ENCODE results near the gene TRAPPC12.

Gene TRAPPC12

DNA sequence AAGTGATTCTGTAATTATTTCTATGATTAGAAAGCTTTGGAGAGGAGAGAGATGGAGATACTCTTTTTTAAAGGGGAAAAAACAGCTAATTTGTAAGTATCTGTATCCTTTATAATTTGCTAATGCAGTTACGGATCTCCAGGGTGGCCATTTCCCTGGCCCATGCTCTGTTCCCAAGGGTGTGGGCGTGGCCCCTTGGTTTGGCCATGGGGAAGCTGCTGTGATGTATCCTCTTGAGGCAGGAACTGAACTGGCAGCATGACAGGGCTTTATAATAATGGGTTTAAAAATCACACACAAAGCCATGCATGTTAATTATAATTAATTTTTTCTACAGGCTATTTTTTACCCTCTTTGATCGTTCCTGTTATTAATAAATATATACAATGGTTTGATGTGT is 27.0 kb downstream of the TRAPPC12 start:
- Histone ChIP-seq H3K4me1 (ENCODE audit: control insufficient read depth, insufficient read depth, low read length) (no peaks in the 10 kb centered on the region), H3K4me3 (ENCODE audit: low read depth, low read length) (no peak overlapping the region), H3K27ac (ENCODE audit: low read depth, low read length) (no peak overlapping the region), H3K9ac (ENCODE audit: low read length) (no peak overlapping the region), H3K9me3 (ENCODE audit: control insufficient read depth, insufficient read depth, low read depth, low read length) (no peaks in the 10 kb centered on the region), H3K36me3 (ENCODE audit: control insufficient read depth, insufficient read depth, low read length) (peaks cover 23% of the 10 kb centered on the region), H3K27me3 (ENCODE audit: control insufficient read depth, insufficient read depth, low read length) (no peaks in the 10 kb centered on the region)

DNA sequence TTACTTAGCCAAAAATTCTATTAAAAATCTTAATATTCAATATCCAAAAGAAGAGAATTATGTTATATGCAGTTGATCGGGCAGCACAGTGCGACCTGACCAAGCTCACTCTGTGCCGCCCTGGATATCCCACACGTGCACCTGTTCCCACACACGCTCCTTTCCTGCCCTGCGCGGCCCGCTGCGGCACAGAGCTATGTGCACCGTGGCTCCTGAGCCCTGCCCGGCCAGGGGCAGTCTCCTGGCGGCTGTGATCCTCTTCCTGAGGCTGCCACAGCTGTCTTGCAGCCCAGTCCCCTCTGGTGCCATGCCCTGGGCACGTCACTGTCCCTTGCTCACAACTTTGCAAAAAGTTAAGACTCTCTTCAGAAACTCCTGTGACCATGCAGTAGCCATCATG is 29.3 kb downstream of the TRAPPC12 start:
- Histone ChIP-seq H3K4me1 (ENCODE audit: control insufficient read depth, insufficient read depth, low read length) (no peaks in the 10 kb centered on the region), H3K36me3 (ENCODE audit: control insufficient read depth, insufficient read depth, low read length) (peaks cover 10% of the 10 kb centered on the region), H3K9me3 (ENCODE audit: control insufficient read depth, insufficient read depth, low read depth, low read length) (no peaks in the 10 kb centered on the region), H3K27me3 (ENCODE audit: control insufficient read depth, insufficient read depth, low read length) (no peaks in the 10 kb centered on the region), H3K4me3 (ENCODE audit: low read depth, low read length) (no peak overlapping the region), H3K27ac (ENCODE audit: low read depth, low read length) (no peak overlapping the region), H3K9ac (ENCODE audit: low read length) (no peak overlapping the region)

DNA sequence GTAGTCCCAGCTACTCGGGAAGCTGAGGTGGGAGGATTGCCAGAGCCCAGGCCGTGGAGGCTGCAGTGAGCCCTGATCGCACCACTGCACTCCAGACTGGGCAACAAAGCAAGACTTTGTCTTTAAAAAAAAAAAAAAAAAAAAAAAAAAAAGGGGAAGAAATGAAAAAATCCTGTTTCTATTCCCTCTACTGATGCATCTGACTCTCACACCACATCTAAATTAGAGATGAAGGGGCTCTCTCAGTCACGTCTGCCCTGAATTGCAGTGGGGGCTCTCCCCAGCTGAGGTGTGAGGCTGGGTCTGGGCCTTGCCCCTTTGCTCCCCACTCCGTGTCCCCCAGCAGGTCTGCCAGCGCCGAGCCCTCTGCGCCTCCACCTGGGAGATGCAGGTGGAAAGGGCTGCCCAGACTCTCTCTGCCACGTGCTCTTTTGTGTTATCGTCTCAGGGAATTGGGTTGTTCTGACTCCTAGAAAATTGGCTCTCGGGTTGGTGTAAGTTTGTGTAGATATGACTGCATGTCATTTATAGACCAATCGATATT is 30.2 kb downstream of the TRAPPC12 start:
- H3K4me1 ChIP-seq (ENCODE audit: control insufficient read depth, insufficient read depth, low read length): no peaks in the 10 kb centered on the region
- H3K9ac ChIP-seq (ENCODE audit: low read length): no peak overlapping the region
- H3K27ac ChIP-seq (ENCODE audit: low read depth, low read length): no peak overlapping the region
- peaks cover 13% of the 10 kb centered on the region for H3K36me3 ChIP-seq (ENCODE audit: control insufficient read depth, insufficient read depth, low read length)
- no peaks in the 10 kb centered on the region for H3K27me3 ChIP-seq (ENCODE audit: control insufficient read depth, insufficient read depth, low read length)
- no peaks in the 10 kb centered on the region for H3K9me3 ChIP-seq (ENCODE audit: control insufficient read depth, insufficient read depth, low read depth, low read length)
- no peak overlapping the region for H3K4me3 ChIP-seq (ENCODE audit: low read depth, low read length)

DNA sequence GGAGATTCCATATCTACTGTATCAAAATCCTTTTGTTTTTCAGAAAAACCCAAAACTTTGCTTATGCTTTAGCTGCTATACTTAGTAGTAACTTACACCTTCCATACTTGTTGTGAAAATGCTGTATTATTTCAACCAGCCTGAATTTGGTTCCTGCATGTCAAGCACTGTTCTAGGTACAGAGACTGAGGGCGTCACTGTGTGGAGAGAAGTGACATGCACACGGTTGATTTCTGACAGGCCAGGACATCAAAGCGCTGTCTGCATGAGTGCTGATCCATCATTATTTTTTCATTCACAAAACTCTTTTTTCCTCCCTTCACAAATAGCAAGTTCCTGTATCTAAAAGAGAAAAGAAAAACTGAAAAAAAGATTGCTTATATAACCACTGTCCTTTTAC is 31.6 kb downstream of the TRAPPC12 start:
- H3K36me3 ChIP-seq (ENCODE audit: control insufficient read depth, insufficient read depth, low read length): peaks cover 15% of the 10 kb centered on the region
- H3K9me3 ChIP-seq (ENCODE audit: control insufficient read depth, insufficient read depth, low read depth, low read length): no peaks in the 10 kb centered on the region
- H3K27ac ChIP-seq (ENCODE audit: low read depth, low read length): no peak overlapping the region
- H3K4me1 ChIP-seq (ENCODE audit: control insufficient read depth, insufficient read depth, low read length): no peaks in the 10 kb centered on the region
- H3K4me3 ChIP-seq (ENCODE audit: low read depth, low read length): no peak overlapping the region
- H3K9ac ChIP-seq (ENCODE audit: low read length): no peak overlapping the region
- no peaks in the 10 kb centered on the region for H3K27me3 ChIP-seq (ENCODE audit: control insufficient read depth, insufficient read depth, low read length)

DNA sequence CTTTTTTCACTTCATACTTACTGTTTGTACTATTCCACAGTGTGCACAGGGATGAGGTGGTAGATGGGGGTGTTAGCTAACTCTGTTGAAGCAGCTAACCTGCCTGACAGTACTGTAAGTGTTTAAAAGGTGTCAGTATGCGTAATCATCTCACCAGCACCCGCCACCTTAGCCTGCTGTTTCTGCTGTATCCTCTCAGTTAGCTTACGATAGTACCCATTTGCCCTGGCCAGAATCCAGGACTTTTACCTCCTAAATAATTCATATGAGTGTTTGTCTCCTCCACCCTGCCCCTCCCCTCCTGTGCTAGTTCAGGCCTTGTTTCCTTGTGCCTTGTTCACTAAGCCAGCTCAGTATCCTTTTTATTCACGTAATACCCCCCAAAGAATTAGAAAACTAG is 34.2 kb downstream of the TRAPPC12 start:
- H3K4me1 ChIP-seq (ENCODE audit: control insufficient read depth, insufficient read depth, low read length): no peaks in the 10 kb centered on the region
- H3K9ac ChIP-seq (ENCODE audit: low read length): no peak overlapping the region
- H3K27ac ChIP-seq (ENCODE audit: low read depth, low read length): no peak overlapping the region
- no peaks in the 10 kb centered on the region for H3K27me3 ChIP-seq (ENCODE audit: control insufficient read depth, insufficient read depth, low read length)
- no peak overlapping the region for H3K4me3 ChIP-seq (ENCODE audit: low read depth, low read length)
- H3K9me3 ChIP-seq (ENCODE audit: control insufficient read depth, insufficient read depth, low read depth, low read length): no peaks in the 10 kb centered on the region
- peaks cover 15% of the 10 kb centered on the region for H3K36me3 ChIP-seq (ENCODE audit: control insufficient read depth, insufficient read depth, low read length)

DNA sequence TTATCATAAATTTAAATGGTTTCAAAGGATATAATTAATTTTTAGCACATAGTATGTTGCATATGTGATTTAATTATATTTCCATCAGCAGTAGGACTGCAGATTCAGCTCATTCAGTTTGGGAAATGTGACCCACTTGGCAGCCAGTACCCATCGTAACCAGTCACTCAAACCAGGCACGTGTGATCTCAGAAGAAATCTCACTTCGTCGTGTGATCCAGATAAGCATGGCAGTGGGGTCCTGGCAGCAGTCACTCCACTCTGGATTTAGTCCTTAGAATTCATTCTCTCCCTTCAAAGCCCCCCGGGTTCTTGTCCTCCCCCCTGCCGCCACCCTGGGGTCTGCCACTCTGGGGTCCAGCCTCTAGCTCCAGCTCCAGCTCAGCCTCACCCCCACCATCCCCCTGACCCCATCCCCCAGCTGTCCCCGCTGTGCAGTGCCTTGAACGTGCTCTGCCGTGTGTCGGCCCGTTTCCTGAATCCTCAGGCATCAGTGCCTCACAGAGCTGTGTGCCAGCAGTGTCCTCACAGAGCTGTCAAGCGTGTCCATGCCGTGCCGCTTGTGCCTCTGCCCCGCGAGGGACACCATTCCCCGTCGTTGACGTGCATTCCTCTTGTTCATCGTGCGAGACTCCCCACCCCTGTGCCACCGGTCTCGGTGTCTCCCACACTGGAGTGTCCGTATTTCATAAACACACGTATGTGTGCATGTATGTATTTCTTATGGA is 34.8 kb downstream of the TRAPPC12 start:
- Histone ChIP-seq H3K9me3 (ENCODE audit: control insufficient read depth, insufficient read depth, low read depth, low read length) (no peaks in the 10 kb centered on the region), H3K4me1 (ENCODE audit: control insufficient read depth, insufficient read depth, low read length) (no peaks in the 10 kb centered on the region), H3K36me3 (ENCODE audit: control insufficient read depth, insufficient read depth, low read length) (peaks cover 16% of the 10 kb centered on the region), H3K27ac (ENCODE audit: low read depth, low read length) (no peak overlapping the region), H3K9ac (ENCODE audit: low read length) (no peak overlapping the region), H3K27me3 (ENCODE audit: control insufficient read depth, insufficient read depth, low read length) (no peaks in the 10 kb centered on the region), H3K4me3 (ENCODE audit: low read depth, low read length) (no peak overlapping the region)

DNA sequence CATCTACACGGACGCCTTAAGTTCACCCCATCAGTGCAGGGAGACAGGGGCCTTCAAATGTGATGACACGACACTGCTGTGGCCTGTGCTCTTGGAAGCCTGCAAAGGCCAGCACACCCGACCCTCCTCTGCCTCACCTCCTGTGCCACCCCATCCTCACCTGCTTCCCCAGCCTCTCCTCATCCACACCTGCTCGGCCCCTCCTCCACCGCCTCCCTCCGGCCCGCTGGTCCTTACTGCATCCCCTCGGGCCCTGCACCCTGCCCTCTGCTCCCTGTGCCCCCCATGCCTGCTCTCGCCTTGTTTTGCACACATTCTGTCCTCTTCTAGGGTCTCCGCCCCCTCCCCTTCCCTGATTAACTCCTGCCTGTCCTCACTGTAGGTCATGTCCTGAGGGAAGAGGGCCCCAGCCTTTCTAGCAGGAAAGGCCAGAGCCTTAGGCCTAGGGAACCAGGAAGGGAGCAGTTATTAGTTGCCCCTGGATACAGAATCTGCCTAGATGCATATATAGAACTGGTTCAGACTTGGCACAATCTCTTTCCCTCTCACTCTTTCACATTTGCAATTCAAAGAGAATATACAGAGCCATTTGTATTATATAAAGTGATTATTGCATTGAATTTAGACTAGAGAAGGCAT is 39.4 kb downstream of the TRAPPC12 start:
- Histone ChIP-seq H3K9ac (ENCODE audit: low read length) (peak overlapping the region; percentile 2), H3K27me3 (ENCODE audit: control insufficient read depth, insufficient read depth, low read length) (no peaks in the 10 kb centered on the region), H3K4me1 (ENCODE audit: control insufficient read depth, insufficient read depth, low read length) (no peaks in the 10 kb centered on the region), H3K36me3 (ENCODE audit: control insufficient read depth, insufficient read depth, low read length) (peaks cover 36% of the 10 kb centered on the region), H3K4me3 (ENCODE audit: low read depth, low read length) (no peak overlapping the region), H3K9me3 (ENCODE audit: control insufficient read depth, insufficient read depth, low read depth, low read length) (no peaks in the 10 kb centered on the region), H3K27ac (ENCODE audit: low read depth, low read length) (no peak overlapping the region)

DNA sequence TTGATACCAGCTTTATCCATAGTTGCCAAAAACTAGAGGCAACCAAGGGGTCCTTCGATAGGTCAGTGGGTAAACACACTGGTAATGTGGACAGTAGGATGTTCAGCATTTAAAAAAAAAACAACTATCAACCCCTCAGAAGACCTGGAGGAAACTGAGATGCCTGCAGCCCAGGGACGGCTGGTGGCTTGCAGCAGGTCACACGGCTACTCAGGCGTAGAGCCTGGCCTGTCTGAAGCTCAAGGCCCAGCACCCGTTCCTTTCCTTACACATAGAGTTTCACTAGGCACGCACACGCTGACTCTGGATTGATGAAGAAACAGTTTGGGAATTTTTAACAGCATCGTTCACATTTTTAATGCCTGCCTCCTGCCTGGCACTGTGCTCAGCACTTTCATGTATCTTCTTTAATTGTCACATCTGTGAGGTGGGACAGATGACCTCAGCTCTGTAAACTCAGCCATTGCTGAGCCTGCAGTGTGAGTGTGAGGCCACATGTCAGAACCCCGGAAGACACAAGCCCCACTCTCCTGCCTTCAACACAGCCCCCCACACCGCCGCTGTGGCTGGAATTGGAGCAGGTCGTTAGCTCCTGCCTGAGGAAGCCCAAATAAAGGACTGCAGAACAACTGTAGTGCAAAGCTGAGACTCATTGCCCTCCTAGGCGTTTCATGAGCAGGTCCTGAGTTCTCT is 40.7 kb downstream of the TRAPPC12 start:
- H3K4me1 ChIP-seq (ENCODE audit: control insufficient read depth, insufficient read depth, low read length): no peaks in the 10 kb centered on the region
- peaks cover 37% of the 10 kb centered on the region for H3K36me3 ChIP-seq (ENCODE audit: control insufficient read depth, insufficient read depth, low read length)
- no peak overlapping the region for H3K4me3 ChIP-seq (ENCODE audit: low read depth, low read length)
- H3K9me3 ChIP-seq (ENCODE audit: control insufficient read depth, insufficient read depth, low read depth, low read length): no peaks in the 10 kb centered on the region
- H3K9ac ChIP-seq (ENCODE audit: low read length): no peak overlapping the region
- no peak overlapping the region for H3K27ac ChIP-seq (ENCODE audit: low read depth, low read length)
- H3K27me3 ChIP-seq (ENCODE audit: control insufficient read depth, insufficient read depth, low read length): no peaks in the 10 kb centered on the region

DNA sequence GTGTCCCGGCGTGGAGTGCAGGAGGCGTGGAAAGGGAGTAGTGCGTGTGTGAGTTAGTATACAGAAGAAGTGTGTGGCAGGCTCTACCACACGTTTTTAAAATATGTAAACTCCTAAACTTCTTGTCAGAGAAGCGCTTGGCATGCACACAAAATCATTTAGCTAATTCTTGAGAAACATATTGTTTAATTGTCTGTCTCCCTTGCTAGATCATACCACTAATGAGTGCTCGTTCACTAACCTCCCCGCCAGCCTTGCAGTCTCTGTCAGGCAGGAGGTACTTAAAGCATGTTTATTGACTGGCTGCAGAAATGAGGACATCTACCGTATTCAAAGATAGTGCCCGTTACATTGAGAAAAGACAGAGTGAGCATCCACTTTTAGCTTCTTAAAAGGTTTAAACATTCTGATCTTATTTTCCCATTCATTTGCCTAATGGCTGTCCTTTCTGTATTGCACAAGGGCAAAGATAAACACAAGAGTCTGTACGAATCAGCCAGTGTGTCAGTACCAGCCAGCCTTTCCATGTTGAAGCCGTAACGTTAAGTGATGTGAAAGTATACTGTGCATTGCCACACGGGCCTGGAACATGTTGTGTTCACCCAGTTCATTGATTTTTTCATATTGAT is 41.4 kb downstream of the TRAPPC12 start:
- H3K27me3 ChIP-seq (ENCODE audit: control insufficient read depth, insufficient read depth, low read length): no peaks in the 10 kb centered on the region
- peaks cover 40% of the 10 kb centered on the region for H3K36me3 ChIP-seq (ENCODE audit: control insufficient read depth, insufficient read depth, low read length)
- no peaks in the 10 kb centered on the region for H3K9me3 ChIP-seq (ENCODE audit: control insufficient read depth, insufficient read depth, low read depth, low read length)
- H3K9ac ChIP-seq (ENCODE audit: low read length): no peak overlapping the region
- no peak overlapping the region for H3K4me3 ChIP-seq (ENCODE audit: low read depth, low read length)
- H3K4me1 ChIP-seq (ENCODE audit: control insufficient read depth, insufficient read depth, low read length): no peaks in the 10 kb centered on the region
- H3K27ac ChIP-seq (ENCODE audit: low read depth, low read length): no peak overlapping the region

DNA sequence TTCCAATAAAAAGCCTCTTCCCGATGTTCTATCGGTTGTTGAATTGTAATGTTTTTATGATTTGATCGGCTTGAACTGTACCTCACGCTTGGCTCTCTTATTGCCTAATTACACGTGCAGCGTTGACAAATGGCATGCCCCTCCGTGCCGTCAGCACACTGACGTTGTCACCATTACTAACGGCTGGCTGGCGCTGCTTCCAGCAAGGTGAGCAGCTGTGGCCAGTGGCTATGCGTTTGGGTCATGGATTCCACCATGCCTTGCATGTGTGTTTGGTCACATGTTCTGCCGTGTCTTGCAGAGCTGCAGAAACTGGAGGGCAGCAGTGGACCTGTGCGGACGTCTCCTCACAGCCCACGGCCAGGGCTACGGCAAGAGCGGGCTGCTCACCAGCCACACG is 42.1 kb downstream of the TRAPPC12 start:
- peaks cover 45% of the 10 kb centered on the region for H3K36me3 ChIP-seq (ENCODE audit: control insufficient read depth, insufficient read depth, low read length)
- H3K27me3 ChIP-seq (ENCODE audit: control insufficient read depth, insufficient read depth, low read length): no peaks in the 10 kb centered on the region
- no peak overlapping the region for H3K27ac ChIP-seq (ENCODE audit: low read depth, low read length)
- H3K4me3 ChIP-seq (ENCODE audit: low read depth, low read length): no peak overlapping the region
- H3K4me1 ChIP-seq (ENCODE audit: control insufficient read depth, insufficient read depth, low read length): no peaks in the 10 kb centered on the region
- H3K9me3 ChIP-seq (ENCODE audit: control insufficient read depth, insufficient read depth, low read depth, low read length): no peaks in the 10 kb centered on the region
- H3K9ac ChIP-seq (ENCODE audit: low read length): no peak overlapping the region
